ENCODE results near the gene SLC49A3.
"Not testable (repeated sequence)": the region's sequence is repeated elsewhere in the genome, so short reads cannot be mapped to it uniquely, and the experiment has no call there.

Gene SLC49A3

DNA sequence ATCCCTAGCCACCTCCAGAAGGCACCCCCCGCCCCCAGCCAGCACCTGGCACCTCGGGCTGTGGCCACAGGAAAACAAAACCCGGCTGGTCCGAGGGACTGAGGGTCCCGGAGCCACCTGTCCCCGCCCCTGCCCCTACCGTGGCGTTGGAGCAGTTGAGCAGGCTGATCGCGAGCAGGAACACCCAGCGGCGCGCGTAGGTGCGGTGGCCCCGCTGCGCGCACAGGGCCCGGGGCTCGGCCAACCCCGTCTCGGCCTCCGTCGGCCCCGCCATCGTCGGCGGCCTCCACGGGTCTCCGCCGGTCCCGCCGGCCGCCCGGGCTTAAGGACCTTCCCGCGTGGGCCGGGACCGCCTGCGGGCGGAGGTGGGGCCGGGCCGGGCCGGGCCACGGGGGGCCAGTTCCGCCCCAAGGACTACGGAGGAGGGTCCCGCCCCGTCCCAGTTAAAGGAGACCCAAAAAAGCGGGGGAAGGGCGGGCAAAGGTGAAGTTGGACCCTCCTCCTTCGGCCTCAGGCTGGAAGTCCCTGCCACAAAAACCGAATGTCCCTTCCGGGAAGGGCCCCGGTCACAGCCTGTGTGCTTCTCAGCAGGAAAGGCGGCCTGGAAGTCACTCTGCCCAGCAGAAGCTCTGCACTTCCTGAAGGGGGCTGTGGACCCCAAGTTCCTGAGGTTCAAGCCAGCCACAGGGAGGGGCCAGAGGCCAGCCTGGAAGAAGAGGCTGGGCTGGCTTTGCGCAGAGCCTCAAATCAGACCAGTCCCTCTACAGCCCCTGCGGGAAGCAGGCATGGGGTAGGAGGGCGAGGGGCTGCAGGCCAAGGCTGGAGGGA, at the start of gene SLC49A3:
Gene SLC49A3, minus strand, starts transcription at position 298 of the 828 bp plus-strand sequence. Its CDS starts 24 bp downstream, at position 274.
- DNase-seq: no peak

DNA sequence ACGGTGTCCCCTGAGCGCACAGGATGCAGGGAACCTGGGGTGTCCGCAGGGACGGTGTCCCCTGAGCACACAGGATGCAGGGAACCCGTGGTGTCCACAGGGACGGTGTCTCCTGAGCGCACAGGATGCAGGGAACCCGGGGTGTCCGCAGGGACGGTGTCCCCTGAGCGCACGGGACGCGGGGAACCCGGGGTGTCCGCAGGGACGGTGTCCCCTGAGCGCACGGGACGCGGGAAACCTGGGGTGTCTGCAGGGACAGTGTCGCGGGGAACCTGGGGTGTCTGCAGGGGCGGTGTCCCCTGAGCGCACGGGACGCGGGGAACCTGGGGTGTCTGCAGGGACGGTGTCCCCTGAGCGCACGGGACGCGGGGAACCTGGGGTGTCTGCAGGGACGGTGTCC, 47.6 kb upstream of the SLC49A3 start:
- not testable (repeated sequence) for DNase-seq

DNA sequence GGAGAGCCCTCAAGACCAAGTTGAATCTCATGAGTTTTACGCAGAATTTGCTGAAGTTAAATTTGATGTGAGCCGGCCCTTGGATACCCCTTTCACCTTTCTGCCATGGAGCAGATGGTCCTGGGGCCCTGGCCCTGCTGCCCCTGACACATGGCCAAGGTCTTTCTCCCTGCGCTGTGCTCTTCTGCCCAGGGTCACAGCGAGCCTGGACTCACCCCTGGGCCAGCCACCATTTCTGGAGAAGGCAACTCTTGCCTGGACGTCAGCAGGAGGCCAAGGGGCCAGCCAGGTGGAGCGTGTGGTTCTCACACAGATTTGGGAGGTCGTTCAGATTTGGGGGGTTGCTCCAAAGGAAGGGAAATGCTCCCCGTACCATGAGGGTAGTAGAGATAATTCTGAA, 46.6 kb upstream of the SLC49A3 start:
- no peak for DNase-seq

DNA sequence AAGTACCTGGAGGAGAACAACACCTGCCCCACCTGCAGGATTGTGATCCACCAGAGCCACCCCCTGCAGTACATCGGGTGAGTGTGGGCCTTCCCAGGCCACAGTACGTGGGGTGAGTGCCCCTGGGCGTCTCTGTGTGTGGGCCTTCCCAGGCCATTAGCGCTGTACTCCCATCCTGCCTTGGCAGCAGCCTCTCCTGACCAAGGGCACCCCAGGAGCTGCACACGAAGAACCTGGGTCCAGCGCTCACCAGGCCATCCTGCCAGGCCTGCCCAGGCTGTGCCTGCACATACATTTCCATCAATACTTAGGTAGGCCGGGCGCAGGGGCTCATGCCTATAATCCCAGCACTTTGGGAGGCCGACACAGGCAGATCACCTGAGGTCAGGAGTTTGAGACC, 46.0 kb upstream of the SLC49A3 start:
- DNase-seq: no peak

DNA sequence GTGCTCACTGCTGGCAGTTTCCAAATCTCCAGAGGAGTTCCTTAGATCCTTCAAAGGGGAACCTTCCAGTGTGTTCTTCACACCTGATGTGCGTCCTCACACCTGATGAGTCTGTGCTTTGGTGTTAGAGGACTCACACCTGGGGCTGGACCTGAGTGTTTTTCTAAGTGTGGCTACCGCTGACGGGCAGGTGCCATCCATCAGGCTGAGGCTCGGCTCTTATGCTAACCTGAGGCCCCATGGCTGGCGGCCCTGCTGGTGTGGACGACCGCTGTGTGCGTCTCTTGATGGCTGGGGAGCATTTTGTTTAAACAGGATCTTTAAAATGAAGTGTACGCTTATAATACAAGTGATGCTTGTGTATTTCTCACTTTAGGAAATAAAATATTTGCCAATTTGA, 45.1 kb upstream of the SLC49A3 start:
- no peak for DNase-seq

DNA sequence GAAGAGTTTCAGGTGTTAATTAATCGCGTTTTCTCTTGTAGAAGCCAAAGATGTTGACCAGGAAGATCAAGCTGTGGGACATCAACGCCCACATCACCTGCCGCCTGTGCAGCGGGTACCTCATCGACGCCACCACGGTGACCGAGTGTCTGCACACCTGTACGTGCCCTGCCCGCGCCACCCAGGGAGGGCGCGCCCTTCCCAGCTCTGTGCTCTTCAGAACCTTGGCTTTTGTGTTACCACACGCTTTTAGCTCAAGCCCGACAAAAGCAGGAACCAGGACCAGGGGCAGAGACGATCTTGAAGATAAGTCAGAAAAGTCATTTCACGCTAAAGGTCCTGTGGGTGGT, 44.7 kb upstream of the SLC49A3 start:
- no peak for DNase-seq

DNA sequence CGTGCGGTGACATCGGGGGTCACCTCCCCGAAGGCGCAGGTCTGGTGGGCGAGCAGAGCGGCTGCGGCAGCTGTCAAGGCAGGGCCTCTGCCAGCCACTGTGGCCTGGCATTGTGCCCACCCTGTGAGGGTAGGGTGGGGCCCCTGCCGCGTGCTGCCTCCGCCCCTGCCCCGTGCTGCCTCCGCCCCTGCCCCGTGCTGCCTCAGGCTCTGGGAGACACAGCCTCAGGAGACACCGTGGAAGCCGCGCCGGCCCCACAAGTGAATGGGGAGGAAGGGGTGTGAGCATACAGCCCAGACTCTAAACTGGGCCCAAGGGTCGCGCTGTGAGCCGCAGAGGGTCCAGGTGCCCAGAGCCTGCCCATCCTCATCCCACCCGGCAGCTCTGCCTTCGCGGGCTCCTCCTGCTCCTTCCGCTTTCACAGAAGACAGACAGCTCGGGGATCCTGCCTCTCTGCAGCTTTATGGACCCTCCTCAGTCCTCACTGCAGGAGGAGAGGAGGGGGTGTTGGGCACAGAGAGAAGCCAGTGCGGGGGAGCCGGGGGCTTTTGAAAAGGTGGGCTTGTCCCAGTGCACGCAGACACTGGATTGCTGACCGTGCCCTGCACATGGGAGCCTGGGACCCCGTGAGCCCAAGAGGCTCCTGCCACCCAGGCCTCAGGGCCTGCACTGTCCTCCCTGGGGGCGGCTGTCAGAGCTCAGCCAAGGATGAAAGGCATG, 44.1 kb upstream of the SLC49A3 start:
- no peak for DNase-seq

DNA sequence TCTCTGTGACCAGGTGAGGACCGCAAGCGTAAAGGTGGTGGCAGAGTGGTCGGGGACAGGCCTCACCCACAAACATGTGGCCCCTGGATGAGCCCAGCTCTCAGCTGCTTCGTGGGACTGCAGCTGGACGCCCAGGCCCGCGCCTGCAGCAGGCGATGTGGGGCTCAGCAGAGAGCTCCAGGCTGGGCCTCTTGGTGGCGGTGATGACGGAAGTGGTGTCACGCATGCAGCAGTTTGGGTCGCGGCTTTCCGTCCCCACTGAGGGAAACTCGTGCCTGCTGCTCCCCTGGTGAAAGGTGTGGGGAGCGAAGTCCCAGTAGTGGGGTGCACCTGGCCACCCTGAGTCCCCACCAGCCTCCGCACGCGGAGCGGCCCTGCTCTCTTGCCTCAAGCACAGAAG, 43.5 kb upstream of the SLC49A3 start:
- no peak for DNase-seq

DNA sequence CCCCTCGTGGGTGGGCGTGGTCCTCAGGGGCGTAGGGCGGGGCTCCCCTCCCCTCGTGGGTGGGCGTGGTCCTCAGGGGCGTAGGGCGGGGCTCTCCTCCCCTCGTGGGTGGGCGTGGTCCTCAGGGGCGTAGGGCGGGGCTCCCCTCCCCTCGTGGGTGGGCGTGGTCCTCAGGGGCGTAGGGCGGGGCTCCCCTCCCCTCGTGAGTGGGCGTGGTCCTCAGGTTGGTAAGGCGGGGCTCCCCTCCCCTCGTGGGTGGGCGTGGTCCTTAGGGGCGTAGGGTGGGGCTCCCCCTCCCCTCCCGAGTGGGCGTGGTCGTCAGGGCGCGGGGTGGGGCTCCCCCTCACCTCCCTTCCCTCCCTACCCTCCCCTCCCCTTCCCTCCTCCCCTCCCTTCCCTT, 43.0 kb upstream of the SLC49A3 start:
- DNase-seq: not testable (repeated sequence)

DNA sequence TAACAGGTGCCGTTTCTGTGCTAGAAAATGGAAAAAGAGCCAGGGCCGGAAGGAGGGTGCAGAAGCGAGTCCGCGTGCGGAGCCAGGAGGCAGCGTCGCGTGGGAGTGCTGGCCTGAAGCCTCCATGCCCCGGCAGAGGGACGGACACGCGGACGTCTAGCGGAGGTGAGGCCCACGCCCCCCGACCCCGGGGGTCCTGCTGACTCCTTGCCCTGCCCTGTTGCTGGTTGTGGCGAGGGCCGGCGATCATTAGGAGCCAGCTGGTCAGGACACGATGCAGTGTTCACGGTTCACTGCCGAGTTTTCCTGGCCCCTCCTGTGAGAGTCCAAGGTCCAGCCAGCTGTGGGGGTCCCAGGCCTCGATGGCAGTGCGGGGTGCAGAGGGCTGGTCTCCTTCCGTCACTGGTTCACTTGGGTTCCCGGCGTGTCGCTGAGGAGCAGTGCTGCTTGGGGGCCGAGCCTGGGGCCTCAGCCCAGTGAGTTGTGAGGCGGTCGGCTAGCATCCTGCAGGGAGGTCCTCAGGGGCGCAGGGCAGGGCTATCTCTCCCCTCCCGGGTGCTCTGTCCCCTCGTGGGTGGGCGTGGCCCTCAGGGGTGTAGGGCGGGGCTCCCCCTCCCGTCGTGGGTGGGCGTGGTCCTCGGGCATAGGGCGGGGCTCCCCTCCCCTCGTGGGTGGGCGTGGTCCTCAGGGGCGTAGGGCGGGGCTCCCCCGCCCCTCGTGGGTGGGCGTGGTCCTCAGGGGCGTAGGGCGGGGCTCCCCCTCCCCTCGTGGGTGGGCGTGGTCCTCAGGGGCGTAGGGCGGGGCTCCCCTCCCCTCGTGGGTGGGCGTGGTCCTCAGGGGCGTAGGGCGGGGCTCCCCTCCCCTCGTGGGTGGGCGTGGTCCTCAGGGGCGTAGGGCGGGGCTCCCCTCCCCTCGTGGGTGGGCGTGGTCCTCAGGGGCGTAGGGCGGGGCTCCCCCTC, 42.3 kb upstream of the SLC49A3 start:
- not testable (repeated sequence) for DNase-seq

DNA sequence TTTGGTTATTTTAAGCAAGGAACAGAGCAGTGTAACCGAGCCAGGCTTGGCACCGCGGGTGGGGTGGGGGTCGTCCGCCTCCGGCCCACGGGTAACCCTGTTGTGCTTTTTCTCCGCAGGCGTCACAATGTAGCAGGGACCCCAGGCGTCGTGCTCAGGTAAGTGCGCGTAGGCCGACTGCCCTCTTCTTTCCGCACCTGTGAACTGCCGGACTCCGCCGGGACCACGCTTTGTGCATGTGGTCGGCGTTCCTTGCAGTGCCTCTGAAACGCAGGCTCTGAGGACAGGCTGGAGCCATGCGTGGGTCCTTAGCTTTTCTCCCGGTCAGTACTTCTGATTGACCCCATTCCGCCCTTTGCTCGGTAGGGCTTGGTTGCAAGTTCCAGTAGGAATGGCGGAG, 41.6 kb upstream of the SLC49A3 start:
- DNase-seq: no peak

DNA sequence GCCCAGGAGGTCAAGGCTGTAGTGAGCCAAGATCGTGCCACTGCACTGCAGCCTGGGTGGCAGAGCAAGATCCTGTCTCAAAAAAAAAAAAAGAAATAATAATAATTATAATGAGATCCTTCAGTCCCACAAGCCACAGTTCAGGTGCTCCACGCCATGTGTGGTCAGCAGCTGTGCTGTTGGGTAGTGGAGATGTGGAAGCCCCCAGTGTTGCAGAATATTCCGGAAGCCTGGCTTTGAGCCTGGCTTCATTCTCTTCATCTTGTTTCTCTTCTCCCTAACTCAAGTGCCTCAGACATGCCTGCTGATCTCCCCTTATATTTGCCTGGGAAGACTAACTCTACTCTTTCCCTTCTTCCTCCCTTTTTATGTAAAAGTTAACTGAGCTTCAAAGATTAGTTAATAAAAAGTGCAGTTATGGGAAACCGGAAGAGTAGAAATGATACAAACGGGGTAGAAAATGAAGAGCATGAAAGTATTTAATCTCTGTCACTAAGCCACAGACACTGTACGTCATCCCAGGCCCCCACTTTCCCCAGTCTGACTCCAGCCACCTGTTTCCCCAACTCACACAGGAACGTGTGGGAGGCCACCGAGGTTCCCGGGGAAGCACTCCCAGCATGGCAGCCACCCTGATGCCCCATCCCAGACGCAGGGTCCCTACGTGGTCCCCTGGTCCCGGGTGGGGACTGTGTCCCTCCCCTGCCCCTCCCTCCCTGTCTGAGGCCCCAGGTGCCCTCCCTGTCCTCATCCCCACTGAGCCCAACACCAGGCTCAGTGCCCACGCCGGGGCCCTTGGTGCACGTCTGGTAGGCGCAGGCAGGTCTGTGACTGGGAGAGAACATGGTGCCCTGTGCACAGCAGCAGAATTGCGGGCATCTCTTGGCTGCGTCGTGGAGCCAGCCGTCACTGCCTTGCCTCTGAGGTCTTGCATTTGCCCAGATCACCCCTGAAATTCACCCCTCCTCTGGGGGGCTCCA, 40.7 kb upstream of the SLC49A3 start:
- DNase-seq: no peak

DNA sequence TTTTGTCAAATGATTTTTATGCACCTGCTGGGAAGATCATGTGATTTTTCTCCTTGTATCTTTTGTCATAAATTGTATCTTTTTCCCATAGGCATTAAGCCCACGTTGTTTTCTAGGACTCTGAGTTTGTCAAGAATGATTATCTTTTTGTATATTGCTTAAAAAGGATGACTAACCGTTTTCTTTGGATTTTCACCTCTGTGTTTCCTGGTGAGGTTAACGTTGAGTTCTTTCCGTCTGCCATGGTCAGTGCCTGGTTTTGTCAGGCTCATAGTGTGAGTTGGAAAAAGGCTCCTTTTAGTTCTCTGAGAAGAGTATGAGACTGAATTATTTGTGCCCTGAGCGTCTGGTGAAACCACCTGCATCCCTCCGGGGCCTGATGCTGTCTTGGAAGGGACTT, 38.6 kb upstream of the SLC49A3 start:
- DNase-seq: no peak

DNA sequence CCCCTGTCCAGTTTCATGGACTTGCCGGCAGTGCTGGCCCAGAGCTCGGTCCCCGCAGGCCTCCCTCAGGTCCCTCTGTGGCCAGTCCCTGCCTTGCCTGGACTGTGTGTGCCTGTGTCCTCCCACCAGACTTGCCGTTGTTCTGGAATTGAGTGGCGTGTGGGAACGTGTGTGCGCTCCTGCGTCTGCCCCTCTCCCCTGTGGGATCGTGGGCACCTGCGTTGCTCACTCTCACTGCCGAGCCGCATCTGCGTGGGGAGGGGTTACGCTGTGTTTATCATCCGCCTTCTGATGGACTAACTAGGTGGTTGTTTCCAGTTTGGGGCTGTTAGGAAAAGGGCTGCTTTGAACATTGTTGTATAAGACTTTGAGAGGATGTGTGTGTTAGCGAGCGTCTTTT, 37.9 kb upstream of the SLC49A3 start:
- no peak for DNase-seq

DNA sequence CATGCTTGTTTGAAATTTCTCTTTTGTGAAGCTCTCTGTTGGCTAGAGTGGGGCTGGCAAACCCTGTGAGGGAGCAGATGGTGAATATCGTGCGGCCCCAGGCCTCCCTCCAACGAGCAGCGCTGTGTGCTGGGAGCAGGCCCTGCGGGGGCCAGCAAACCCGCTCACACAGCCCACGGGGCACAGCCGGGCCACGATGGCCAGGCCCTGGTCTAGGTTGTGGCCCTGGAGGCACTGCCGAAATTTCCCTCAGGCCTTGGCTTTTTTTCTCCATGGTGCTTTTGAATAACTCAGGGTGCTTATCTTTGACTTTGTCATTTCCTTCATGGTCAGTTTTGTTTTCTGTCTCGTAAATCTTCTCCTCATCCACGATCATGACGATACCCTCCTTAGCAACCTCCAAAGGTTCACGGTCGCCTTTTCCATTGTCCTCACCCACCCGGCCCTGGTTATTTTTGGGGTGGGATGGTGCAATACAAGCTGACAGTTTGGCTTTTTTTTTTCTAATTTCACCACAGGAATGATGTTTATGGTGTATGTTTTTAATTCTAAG, 37.4 kb upstream of the SLC49A3 start:
- DNase-seq: no peak

DNA sequence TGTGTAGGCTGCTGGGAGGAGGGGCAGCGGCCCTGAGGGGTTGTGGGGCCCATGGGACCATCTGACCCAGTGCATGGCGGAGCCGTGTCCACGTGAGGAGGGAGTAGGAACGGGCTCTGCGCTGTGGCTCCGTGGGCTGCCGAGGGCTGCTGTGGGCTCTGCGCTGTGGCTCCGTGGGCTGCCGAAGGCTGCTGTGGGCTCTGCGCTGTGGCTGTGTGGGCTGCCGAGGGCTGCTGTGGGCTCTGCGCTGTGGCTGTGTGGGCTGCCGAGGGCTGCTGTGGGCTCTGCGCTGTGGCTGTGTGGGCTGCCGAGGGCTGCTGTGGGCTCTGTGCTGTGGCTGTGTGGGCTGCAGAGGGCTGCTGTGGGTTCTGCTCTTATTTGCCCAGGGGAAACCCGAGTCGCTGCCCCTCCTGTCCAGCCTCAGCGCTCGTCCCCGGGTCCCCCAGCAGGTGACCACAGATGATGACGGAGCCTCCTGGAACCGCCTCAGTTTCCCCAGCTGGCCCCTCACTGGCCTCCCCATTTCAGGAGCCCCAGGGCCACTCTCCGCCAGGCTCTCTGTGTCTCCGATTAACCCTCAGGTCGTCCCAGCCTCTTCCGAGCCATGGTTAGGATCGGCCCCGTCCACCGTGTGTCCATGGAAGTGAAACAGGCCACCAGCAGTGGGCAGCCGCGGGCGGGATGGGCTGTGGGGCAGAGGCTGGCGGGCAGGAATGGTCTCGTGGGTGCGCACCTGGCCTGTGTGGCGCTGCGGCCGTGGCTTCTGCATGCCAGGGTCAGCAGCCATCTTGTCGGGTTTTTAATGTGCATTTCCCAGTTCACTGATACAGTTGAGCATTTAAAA, 36.7 kb upstream of the SLC49A3 start:
- no peak for DNase-seq

DNA sequence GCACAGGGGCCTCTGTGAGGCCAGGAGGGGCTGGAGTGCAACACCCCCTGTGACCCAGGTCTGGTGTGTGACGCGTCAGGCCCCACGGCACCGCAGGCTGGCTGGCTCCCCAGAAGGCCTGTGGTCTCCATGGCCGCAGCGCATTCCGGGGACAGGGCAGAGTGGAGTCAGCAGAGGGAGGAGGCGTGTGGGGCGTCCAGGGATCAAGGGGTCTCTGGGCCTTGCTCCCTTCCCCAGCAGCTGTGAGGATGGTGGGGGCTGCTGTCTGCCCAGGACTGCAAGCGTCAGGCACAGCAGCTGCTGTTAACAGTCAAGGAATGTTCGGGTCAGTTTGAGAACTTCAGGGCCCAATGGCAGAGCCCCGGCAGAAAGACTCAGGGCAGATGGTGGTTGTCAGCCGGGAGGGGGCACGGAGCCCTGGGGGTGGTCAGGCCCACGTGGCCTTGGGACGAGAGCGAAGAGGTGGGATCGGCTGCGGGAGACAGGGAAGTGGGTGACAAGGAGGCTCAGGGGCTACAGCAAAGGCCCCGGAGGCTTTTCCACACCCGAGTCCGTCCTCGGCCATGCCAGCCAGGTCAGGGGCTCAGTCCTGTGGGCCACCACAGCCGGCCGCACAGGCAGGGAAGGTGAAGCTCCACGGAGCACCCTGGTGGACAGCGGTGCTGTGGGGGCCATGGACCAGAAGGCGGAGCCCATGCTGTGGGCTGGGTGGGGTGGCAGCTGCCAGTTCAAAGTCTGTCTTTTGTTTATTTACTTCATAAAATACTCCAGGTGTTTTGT, 35.0 kb upstream of the SLC49A3 start:
- no peak for DNase-seq

DNA sequence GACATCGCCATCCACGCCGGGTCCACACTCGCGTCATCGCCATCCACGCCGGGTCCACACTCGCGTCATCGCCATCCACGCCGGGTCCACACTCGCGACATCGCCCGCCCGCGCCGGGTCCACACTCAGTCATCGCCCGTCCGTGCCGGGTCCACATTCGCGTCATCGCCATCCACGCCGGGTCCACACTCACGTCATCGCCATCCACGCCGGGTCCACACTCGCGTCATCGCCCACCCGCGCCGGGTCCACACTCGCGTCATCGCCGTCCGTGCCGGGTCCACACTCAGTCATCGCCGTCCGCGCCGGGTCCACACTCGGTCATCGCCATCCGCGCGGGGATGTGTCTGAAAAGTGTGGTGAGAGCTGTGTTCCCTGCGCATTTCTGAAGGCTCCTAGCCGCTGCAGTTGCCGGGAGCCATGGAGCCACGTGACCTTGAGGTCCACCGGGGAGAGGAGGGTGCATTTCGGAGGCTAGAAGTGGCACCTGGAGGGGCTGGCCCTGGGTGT, 34.0 kb upstream of the SLC49A3 start:
- no peak for DNase-seq

DNA sequence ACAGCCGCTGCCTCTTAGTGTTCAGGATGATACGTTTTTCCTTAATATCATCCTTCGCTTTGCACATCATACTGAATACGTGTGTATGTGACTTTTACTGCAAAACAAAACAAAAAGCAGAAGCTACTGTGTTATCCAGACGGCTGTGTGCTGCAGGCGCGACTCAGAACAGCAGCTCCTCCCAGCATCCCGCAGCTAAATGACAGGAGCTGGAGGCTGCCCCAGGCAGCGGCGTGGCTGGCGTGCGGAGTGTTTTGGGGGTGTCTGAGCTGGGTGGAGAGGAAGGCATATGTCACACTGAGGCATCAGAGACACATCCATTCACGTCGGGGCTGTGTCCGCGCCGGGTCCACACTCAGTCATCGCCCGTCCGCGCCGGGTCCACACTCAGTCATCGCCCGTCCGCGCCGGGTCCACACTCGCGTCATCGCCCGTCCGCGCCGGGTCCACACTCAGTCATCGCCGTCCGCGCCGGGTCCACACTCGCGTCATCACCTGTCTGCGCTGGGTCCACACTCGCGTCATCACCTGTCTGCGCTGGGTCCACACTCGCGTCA, 33.3 kb upstream of the SLC49A3 start:
- DNase-seq: no peak
